H1 (cell line): Measurements from ENCODE around the gene MCEMP1. TPM values are rescaled to one million over a fixed set of nuclear protein-coding genes. Genes with fewer than 3 reads are reported as not detected.

Source experiments
- CTCF ChIA-PET: fragments of 300-600 bp; sonication (Branson Sonifier 250); formaldehyde crosslinking; loops from one replicate; lab custom pipeline; 2021; ENCODE audit not compliant: partially characterized antibody; lab: Charles Lee
- POLR2A ChIA-PET: fragments of 300-600 bp; sonication (Branson Sonifier 250); formaldehyde crosslinking; loops from one replicate; lab custom pipeline; 2021; ENCODE audit warnings: inconsistent platforms; ENCODE audit not compliant: partially characterized antibody; lab: Charles Lee
- DNase-seq, 2 experiments: peaks; one replicate each; pipeline versions ENCODE4 v3.0.0 to v3.0.0-alpha.2; 2010 to 2022; ENCODE audit warnings: low spot score in 2 of 2, low read depth in 1 of 2, mixed read lengths in 1 of 2
- FAIRE-seq: peaks from 2 replicates; lab custom pipeline; 2011; peaks lifted over from hg19 to GRCh38; lab: Jason Lieb, UNC
- H2AFZ ChIP-seq: 2 replicates; pipeline ENCODE4 v1.8.1; 2012; ENCODE audit warnings: low read length, inconsistent platforms
- H2AK5ac ChIP-seq: 2 replicates; pipeline ENCODE4 v1.6.1; 2013; ENCODE audit warnings: low read depth, low read length
- H2BK120ac ChIP-seq: replicated peaks from 2 replicates; pipeline ENCODE3; 2013; ENCODE audit warnings: low read depth, low read length, inconsistent platforms
- H2BK12ac ChIP-seq: 2 replicates; pipeline ENCODE4 v1.6.1; 2013; ENCODE audit warnings: low read depth, low read length
- H2BK15ac ChIP-seq: 2 replicates; pipeline ENCODE4 v1.6.1; 2013; ENCODE audit warnings: low read length
- H2BK20ac ChIP-seq: 2 replicates; pipeline ENCODE4 v1.6.1; 2013; ENCODE audit warnings: low read length
- H2BK5ac ChIP-seq: 2 replicates; pipeline ENCODE4 v1.6.1; 2013; ENCODE audit warnings: low read depth, low read length
- H3K14ac ChIP-seq: 2 replicates; pipeline ENCODE4 v1.6.1; 2013; ENCODE audit warnings: inconsistent platforms; ENCODE audit not compliant: insufficient read length
- H3K18ac ChIP-seq: 2 replicates; pipeline ENCODE4 v1.6.1; 2013; ENCODE audit warnings: low read length; ENCODE audit errors: extremely low read depth
- H3K23ac ChIP-seq: 2 replicates; pipeline ENCODE4 v1.6.1; 2013; ENCODE audit warnings: inconsistent platforms; ENCODE audit not compliant: insufficient read length
- H3K23me2 ChIP-seq: 2 replicates; pipeline ENCODE4 v1.6.1; 2013; ENCODE audit warnings: low read depth, low read length
- H3K27ac ChIP-seq: 2 replicates; pipeline ENCODE4 v1.6.1; 2011; ENCODE audit warnings: low read depth, low read length, inconsistent platforms
- H3K27me3 ChIP-seq, 4 experiments: replicated peaks in 1 of 4; 1 replicate in 1 of 4; 2 replicates in 3 of 4; pipeline versions ENCODE4 v1.6.1 to v1.8.1; 2011 to 2013; ENCODE audit warnings: low read length in 3 of 4, mild to moderate bottlenecking in 3 of 4, inconsistent platforms in 2 of 4, mixed read lengths in 2 of 4, moderate library complexity in 1 of 4; ENCODE audit not compliant: control insufficient read depth in 3 of 4, insufficient read depth in 3 of 4; ENCODE audit errors: extremely low read depth in 1 of 4
- H3K36me3 ChIP-seq, 4 experiments: 2 replicates each; pipeline versions ENCODE4 v1.6.1 to v1.8.1; 2011 to 2013; ENCODE audit warnings: mild to moderate bottlenecking in 4 of 4, low read length in 3 of 4, moderate library complexity in 2 of 4, control low read depth in 1 of 4, inconsistent platforms in 1 of 4; ENCODE audit not compliant: insufficient read depth in 4 of 4, control insufficient read depth in 2 of 4
- H3K4ac ChIP-seq: replicated peaks from 2 replicates; pipeline ENCODE3; 2013; ENCODE audit warnings: low read length, low read depth, mixed read lengths, inconsistent platforms; ENCODE audit not compliant: insufficient read length
- H3K4me1 ChIP-seq, 4 experiments: replicated peaks in 1 of 4; 1 replicate in 1 of 4; 2 replicates in 3 of 4; pipeline versions ENCODE4 v1.6.1 to v1.8.1; 2011 to 2013; ENCODE audit warnings: low read length in 3 of 4, inconsistent platforms in 2 of 4, mixed read lengths in 1 of 4; ENCODE audit not compliant: insufficient read depth in 4 of 4, control insufficient read depth in 3 of 4
- H3K4me2 ChIP-seq, 2 experiments: 2 replicates each; pipeline versions ENCODE4 v1.6.1 to v1.8.1; 2011 to 2013; ENCODE audit warnings: low read depth in 2 of 2, low read length in 2 of 2, control low read depth in 1 of 2, inconsistent platforms in 1 of 2, mild to moderate bottlenecking in 1 of 2; ENCODE audit not compliant: insufficient read depth in 1 of 2
- H3K4me3 ChIP-seq, 4 experiments: fragments of 200-600, 300-600 bp in 1 of 4; sonication (generic), shearing (Covaris generic), sonication (Bioruptor Twin) in 1 of 4; 2 replicates each; pipeline versions ENCODE4 v1.5.1 to v1.8.1; 2011 to 2016; ENCODE audit warnings: low read length in 4 of 4, low read depth in 3 of 4, control low read depth in 2 of 4, inconsistent platforms in 2 of 4, mild to moderate bottlenecking in 2 of 4, mixed read lengths in 1 of 4, moderate library complexity in 1 of 4; ENCODE audit not compliant: insufficient read depth in 2 of 4; ENCODE audit errors: extremely low read depth in 1 of 4
- H3K56ac ChIP-seq: replicated peaks from 2 replicates; pipeline ENCODE3; 2013; ENCODE audit warnings: low read depth, mild to moderate bottlenecking, mixed read lengths, low read length, inconsistent platforms; ENCODE audit not compliant: insufficient read length
- H3K79me1 ChIP-seq: 2 replicates; pipeline ENCODE4 v1.6.1; 2013; ENCODE audit warnings: low read depth, low read length, control low read depth
- H3K79me2 ChIP-seq, 2 experiments: 2 replicates each; pipeline versions ENCODE4 v1.6.1 to v1.8.1; 2012 to 2013; ENCODE audit warnings: low read length in 2 of 2, mild to moderate bottlenecking in 2 of 2, inconsistent platforms in 1 of 2; ENCODE audit not compliant: insufficient read depth in 2 of 2, control insufficient read depth in 1 of 2
- H3K9ac ChIP-seq, 4 experiments: replicated peaks in 1 of 4; 1 replicate in 1 of 4; 2 replicates in 3 of 4; pipeline versions ENCODE4 v1.6.1 to v1.8.1; 2011 to 2013; ENCODE audit warnings: low read depth in 3 of 4, low read length in 3 of 4, control low read depth in 2 of 4, mild to moderate bottlenecking in 2 of 4, moderate library complexity in 2 of 4, inconsistent platforms in 1 of 4; ENCODE audit errors: extremely low read depth in 1 of 4
- H3K9me3 ChIP-seq, 2 experiments: 2 replicates each; pipeline versions ENCODE4 v1.6.1 to v1.8.1; 2012 to 2013; ENCODE audit warnings: mild to moderate bottlenecking in 2 of 2, moderate library complexity in 2 of 2, control low read depth in 1 of 2, inconsistent platforms in 1 of 2, low read depth in 1 of 2, low read length in 1 of 2, mixed read lengths in 1 of 2; ENCODE audit not compliant: insufficient read depth in 2 of 2
- H4K20me1 ChIP-seq, 2 experiments: replicated peaks in 1 of 2; 2 replicates each; pipeline versions ENCODE3 to v1.8.1; 2011 to 2013; ENCODE audit warnings: inconsistent platforms in 2 of 2, low read length in 2 of 2, mild to moderate bottlenecking in 1 of 2; ENCODE audit not compliant: insufficient read depth in 2 of 2, control insufficient read depth in 1 of 2
- H4K5ac ChIP-seq: 2 replicates; pipeline ENCODE4 v1.6.1; 2013; ENCODE audit warnings: low read length, low read depth, mixed read lengths, inconsistent platforms; ENCODE audit not compliant: insufficient read length
- H4K8ac ChIP-seq: 2 replicates; pipeline ENCODE4 v1.8.0; 2013; ENCODE audit warnings: mild to moderate bottlenecking, moderate library complexity, low read length, inconsistent platforms; ENCODE audit not compliant: insufficient read depth; ENCODE audit errors: extremely low read depth
- H4K91ac ChIP-seq: replicated peaks from 2 replicates; pipeline ENCODE3; 2013; ENCODE audit warnings: low read length, mixed read lengths, inconsistent platforms; ENCODE audit not compliant: insufficient read length
- BCL11A ChIP-seq, 2 experiments: IDR thresholded peaks; one replicate each; pipeline ENCODE4 v1.6.1; 2011; ENCODE audit warnings: low read depth in 2 of 2, low read length in 2 of 2, mild to moderate bottlenecking in 2 of 2
- CHD2 ChIP-seq: IDR thresholded peaks from 2 replicates; pipeline ENCODE4 v1.6.1; 2012; ENCODE audit warnings: low read length, improper control_type of control experiment
- EP300 ChIP-seq, 2 experiments: IDR thresholded peaks; 1 replicate in 1 of 2; 2 replicates in 1 of 2; pipeline ENCODE4 v1.6.1; 2011 to 2012; ENCODE audit warnings: low read depth in 2 of 2, low read length in 2 of 2, mild to moderate bottlenecking in 2 of 2, borderline replicate concordance in 1 of 2, inconsistent platforms in 1 of 2, moderate library complexity in 1 of 2
- EZH2 ChIP-seq: fragments of 200-600 bp; sonication (generic); IDR thresholded peaks from 2 replicates; pipeline ENCODE4 v1.7.1; 2012; ENCODE audit warnings: low read depth, mild to moderate bottlenecking, moderate library complexity, low read length, inconsistent platforms; ENCODE audit not compliant: severe bottlenecking
- JUND ChIP-seq: IDR thresholded peaks from 2 replicates; pipeline ENCODE4 v1.6.1; 2011; ENCODE audit warnings: mild to moderate bottlenecking, improper control_type of control experiment, low read length
- NANOG ChIP-seq: IDR thresholded peaks from 2 replicates; pipeline ENCODE4 v1.6.1; 2011; ENCODE audit warnings: low read length, low read depth, mild to moderate bottlenecking, inconsistent platforms; ENCODE audit not compliant: insufficient read depth, poor library complexity, severe bottlenecking
- POU5F1 ChIP-seq: IDR thresholded peaks from 2 replicates; pipeline ENCODE4 v1.6.1; 2011; ENCODE audit warnings: low read depth, mild to moderate bottlenecking, low read length, moderate library complexity
- RBBP5 ChIP-seq: IDR thresholded peaks from 2 replicates; pipeline ENCODE4 v1.7.1; 2012; ENCODE audit warnings: low read depth, mild to moderate bottlenecking, inconsistent platforms, low read length, moderate library complexity, borderline replicate concordance
- RXRA ChIP-seq: IDR thresholded peaks from 2 replicates; pipeline ENCODE4 v1.6.1; 2011; ENCODE audit warnings: low read depth, mild to moderate bottlenecking, low read length, moderate library complexity; ENCODE audit not compliant: insufficient read depth
- SIRT6 ChIP-seq: IDR thresholded peaks from one replicate; pipeline ENCODE4 v1.7.1; 2012; ENCODE audit warnings: low read length, inconsistent platforms
- SIX5 ChIP-seq: IDR thresholded peaks from 2 replicates; pipeline ENCODE4 v1.6.1; 2011; ENCODE audit warnings: mild to moderate bottlenecking, low read depth, low read length
- SP1 ChIP-seq: IDR thresholded peaks from 2 replicates; pipeline ENCODE4 v1.6.1; 2011; ENCODE audit warnings: low read depth, low read length
- TAF7 ChIP-seq: optimal IDR thresholded peaks from 2 replicates; pipeline ENCODE3; 2011; ENCODE audit warnings: low read depth, mild to moderate bottlenecking, inconsistent platforms, low read length, moderate library complexity, borderline replicate concordance
- whole genome bisulfite sequencing, 2 experiments: shearing (Covaris generic) in 1 of 2; methylation state at CpG; one replicate each; pipeline versions ENCODE4 v1.1.6 to v1.1.7; 2013 to 2015; ENCODE audit warnings: low lambda C conversion rate in 2 of 2, mixed read lengths in 2 of 2, inconsistent platforms in 1 of 2, low coverage in 1 of 2, missing lambda C conversion rate in 1 of 2; ENCODE audit not compliant: insufficient replicate concordance in 2 of 2, insufficient coverage in 1 of 2, insufficient read length in 1 of 2; ENCODE audit errors: extremely low coverage in 1 of 2, missing lambda C conversion rate in 1 of 2; 5-methylcytosine and 5-hydroxymethylcytosine counted together
- polyA plus RNA-seq, 7 experiments: library from polyadenylated mRNA; depleted of rRNA in 3 of 7; stranded (reverse) in 5 of 7; unstranded in 2 of 7; fragments of >200 nt in 5 of 7; fragments of 200-250 nt in 2 of 7; gene quantifications; 1 replicate in 5 of 7; 2 replicates in 1 of 7; 4 replicates in 1 of 7; pipeline versions ENCODE4 v1.2.1 to v1.2.3, GENCODE V29; 2011 to 2013; ENCODE audit warnings: missing spikeins in 2 of 7, mixed read lengths in 2 of 7
- total RNA-seq: library from RNA; stranded (reverse); fragmentation: NEBNext Ultra II Directional; extraction: Animal tissue kit (Norgen Biotek cat#: 25700); gene quantifications from 2 replicates; pipeline ENCODE4 v1.2.1, GENCODE V29; 2021

MCEMP1 gene
- total and polyA plus RNA-seq, 2 of the 8 experiments (the other 6 are each of a cell fraction or from before 2014, with no cell fraction given) = not detected

- Histone ChIP-seq H3K27ac (no peak overlapping the region), H3K36me3 (0 out of 8 replicates have a peak, but pooled peaks cover 0 to 3% (median 0%) of the 10 kb centered on the region in 4 experiments), H2BK120ac (no peak overlapping the region), H3K56ac (no peak overlapping the region), H4K91ac (no peak overlapping the region), H3K79me1 (no peaks in the 10 kb centered on the region), H4K5ac (no peak overlapping the region), H3K4me1 (peaks cover 0 to 2% (median 0%) of the 10 kb centered on the region in 4 experiments; a peak in 4 of 7 replicates), H3K27me3 (peaks cover 2 to 18% (median 6%) of the 10 kb centered on the region in 4 experiments), H2BK12ac (no peak overlapping the region), H2AK5ac (no peak overlapping the region), H3K18ac (no peak overlapping the region), H2BK5ac (no peak overlapping the region), H3K14ac (no peak overlapping the region), H2BK15ac (no peak overlapping the region), H3K23me2 (0 out of 2 replicates have a peak, but pooled peaks cover 2% of the 10 kb centered on the region), H2BK20ac (no peak overlapping the region), H3K4me2 (no peak overlapping the region), H4K8ac (no peak overlapping the region), H2AFZ (no peak overlapping the region), H3K9ac (no peak overlapping the region), H3K4ac (no peak overlapping the region), H3K9me3 (no peaks in the 10 kb centered on the region), H4K20me1 (peaks cover 0 to 5% of the 10 kb centered on the region in 2 experiments), H3K79me2 (no peaks in the 10 kb centered on the region), H3K23ac (no peak overlapping the region), H3K4me3 (no peak overlapping the region)
- TF ChIP-seq NANOG (no peak), POU5F1 (no peak), CHD2 (no peak), EZH2 (no peak), RXRA (no peak), SIX5 (no peak), TAF7 (no peak), SIRT6 (no peak), RBBP5 (no peak), SP1 (no peak), BCL11A (IDR thresholded peaks at IDR 0.05; ENCODE audit: low read depth in 2 of 2, low read length in 2 of 2) (no peak), JUND (no peak), EP300 (IDR thresholded peaks at IDR 0.05; ENCODE audit: borderline replicate concordance in 1 of 2, low read depth in 2 of 2, low read length in 2 of 2) (no peak)
- CTCF ChIA-PET = interaction anchor here (0.6 to 1.9 kb wide), 5 partner anchors 9 to 252 kb away, joined by 3 to 7 read pairs (median 5); partner anchors contain the start of gene TRAPPC5
- 67% methylated on average over 2 of the region's 2 CpGs; no CpG with 5 or more reads in 1 of the 2 experiments for WGBS, 2 experiments
- no peak for DNase-seq
- POLR2A ChIA-PET = interaction anchor here (0.6 to 1.4 kb wide), 2 partner anchors 9 to 112 kb away, joined by 3 read pairs; no protein-coding TSS in a partner anchor
- FAIRE-seq = no peak
These were observed 26.7 kb upstream of the MCEMP1 start for GRCh38 chr19:7650148-7650547.
